IPS-15b (cell line): Measurements from ENCODE around the gene L3MBTL2.

Experiments used
- H3K27me3 ChIP-seq: one replicate; pipeline ENCODE4 v1.6.1; 2013; ENCODE audit warnings: low read length; ENCODE audit not compliant: control insufficient read depth, insufficient read depth
- H3K36me3 ChIP-seq: one replicate; pipeline ENCODE4 v1.6.1; 2013; ENCODE audit warnings: low read length; ENCODE audit not compliant: control insufficient read depth, insufficient read depth
- H3K4me1 ChIP-seq: one replicate; pipeline ENCODE4 v1.6.1; 2013; ENCODE audit warnings: mild to moderate bottlenecking, low read length; ENCODE audit not compliant: control insufficient read depth, insufficient read depth
- H3K4me3 ChIP-seq: one replicate; pipeline ENCODE4 v1.5.1; 2013; ENCODE audit warnings: low read depth, low read length
- H3K9ac ChIP-seq: one replicate; pipeline ENCODE4 v1.6.1; 2013; ENCODE audit warnings: low read depth, mild to moderate bottlenecking, low read length
- H3K9me3 ChIP-seq: one replicate; pipeline ENCODE4 v1.6.1; 2013; ENCODE audit warnings: mild to moderate bottlenecking, low read length; ENCODE audit not compliant: control insufficient read depth, insufficient read depth

The L3MBTL2 gene

DNA sequence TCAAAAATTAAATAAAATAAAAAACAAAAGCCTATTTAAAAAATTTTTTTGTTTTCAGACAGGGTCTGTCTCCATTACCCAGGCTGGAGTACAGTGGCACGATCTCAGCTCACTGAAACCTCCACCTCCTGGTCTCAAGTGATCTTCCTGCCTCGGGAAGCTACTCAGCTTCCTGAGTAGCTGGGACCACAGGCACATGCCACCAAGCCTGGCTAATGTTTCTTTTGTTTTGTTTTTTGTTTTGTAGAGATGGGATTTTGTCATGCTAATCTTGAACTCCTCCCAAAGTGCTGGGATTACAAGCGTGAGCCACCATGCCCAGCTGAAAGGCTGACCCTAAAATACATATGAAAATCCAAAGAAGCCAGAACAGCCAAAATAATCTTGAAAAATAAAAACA lies 20.4 kb upstream of the L3MBTL2 start:
- no peak overlapping the region for H3K4me3 ChIP-seq
- no peaks in the 10 kb centered on the region for H3K27me3 ChIP-seq
- H3K9me3 ChIP-seq = no peaks in the 10 kb centered on the region
- peaks cover 4% of the 10 kb centered on the region for H3K4me1 ChIP-seq
- H3K9ac ChIP-seq = no peak overlapping the region
- H3K36me3 ChIP-seq = no peaks in the 10 kb centered on the region

DNA sequence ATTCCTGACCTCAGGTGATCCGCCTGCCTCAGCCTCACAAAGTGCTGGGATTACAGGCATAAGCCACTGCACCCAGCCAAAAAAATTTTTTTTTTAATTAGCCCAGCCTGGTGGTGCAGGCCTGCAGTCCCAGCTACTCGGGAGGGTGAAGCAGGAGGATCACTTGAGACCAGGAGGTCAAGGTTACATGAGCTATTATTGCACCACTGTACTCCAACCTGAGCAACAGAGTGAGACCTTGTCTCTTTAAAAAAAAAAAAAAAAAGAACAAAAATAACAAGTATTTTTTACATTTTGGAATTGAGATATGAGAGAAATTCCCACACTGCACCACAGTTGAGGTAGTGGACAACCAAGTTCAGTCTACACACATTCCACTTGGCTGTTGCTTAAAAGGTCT lies 13.6 kb upstream of the L3MBTL2 start:
- H3K4me3 ChIP-seq = no peak overlapping the region
- no peaks in the 10 kb centered on the region for H3K36me3 ChIP-seq
- peaks cover under 1% of the 10 kb centered on the region for H3K27me3 ChIP-seq
- H3K9ac ChIP-seq = no peak overlapping the region
- H3K9me3 ChIP-seq = no peaks in the 10 kb centered on the region
- H3K4me1 ChIP-seq = no peaks in the 10 kb centered on the region

DNA sequence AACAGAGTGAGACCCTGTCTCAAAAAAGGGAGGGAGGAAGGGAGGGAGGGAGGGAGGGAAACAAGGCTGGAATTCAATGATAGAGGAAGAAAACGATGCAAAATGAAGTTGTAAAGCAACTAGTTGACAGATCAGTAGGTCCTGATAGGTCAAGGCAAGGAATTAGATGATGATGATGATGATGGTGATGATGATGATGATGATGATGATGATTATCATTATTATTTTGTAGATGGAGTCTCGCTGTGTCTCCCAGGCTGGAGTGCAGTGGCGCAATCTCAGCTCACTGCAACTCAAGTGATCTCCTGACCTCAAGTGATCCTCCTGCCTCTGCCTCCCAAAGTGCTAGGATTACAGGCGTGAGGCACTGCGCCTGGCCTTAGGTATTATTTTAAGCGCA lies 11.3 kb upstream of the L3MBTL2 start:
- Histone ChIP-seq H3K27me3 (peaks cover 17% of the 10 kb centered on the region), H3K4me1 (no peaks in the 10 kb centered on the region)

DNA sequence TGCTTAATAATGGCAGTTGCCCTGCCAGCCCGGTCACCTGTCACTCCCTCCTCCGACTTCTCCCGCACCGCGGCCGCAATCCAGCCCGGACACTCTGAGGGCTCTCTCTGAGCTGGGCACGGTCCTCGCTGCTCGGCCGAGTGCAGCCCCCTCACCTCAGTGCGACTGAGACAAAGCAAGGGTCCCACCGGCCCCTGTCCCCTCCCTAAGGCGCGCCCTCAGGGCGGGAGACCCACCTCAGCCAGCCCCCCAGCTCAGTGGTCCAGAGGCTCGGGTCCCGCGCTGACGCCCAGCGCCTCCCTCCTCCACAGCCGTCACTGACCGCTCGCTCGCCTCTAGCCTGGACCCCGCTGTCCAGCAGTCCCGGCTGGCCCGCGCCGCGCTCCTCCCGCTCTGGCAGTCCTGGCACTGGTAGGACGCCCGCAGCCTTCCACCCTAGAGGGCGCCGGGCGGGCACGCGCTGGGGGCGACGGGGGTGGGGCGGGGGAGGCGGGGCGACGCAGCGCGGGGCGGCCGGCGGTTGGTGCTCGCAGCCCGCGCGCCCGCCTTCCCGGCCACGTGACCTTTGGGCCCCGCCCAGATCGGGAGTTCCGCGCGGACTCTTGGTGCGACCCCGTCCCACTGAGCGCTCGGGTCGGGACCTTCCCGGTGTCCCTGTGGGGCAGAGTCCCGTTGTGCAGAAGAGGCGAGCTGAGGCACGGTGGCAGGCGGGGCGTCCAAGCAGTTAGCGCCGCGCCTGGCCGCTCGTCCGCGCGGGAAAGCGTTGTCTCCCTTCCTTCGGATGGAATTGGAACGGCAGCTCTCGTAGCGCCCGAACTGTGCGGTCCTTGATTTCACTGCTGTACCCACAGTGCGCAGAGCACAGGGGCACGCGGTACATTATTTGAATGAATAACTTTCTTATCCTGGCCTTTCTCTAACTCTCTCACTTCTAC lies 7.8 kb upstream of the L3MBTL2 start:
- Histone ChIP-seq H3K27me3 (peaks cover 33% of the 10 kb centered on the region), H3K4me1 (no peaks in the 10 kb centered on the region), H3K4me3 (peak overlapping the region; percentile 87), H3K9ac (no peak overlapping the region), H3K36me3 (no peaks in the 10 kb centered on the region), H3K9me3 (no peaks in the 10 kb centered on the region)

More for the DNA sequence above, 11.3 kb upstream of the L3MBTL2 start:
- Histone ChIP-seq H3K36me3 (no peaks in the 10 kb centered on the region), H3K4me3 (no peak overlapping the region), H3K9me3 (no peaks in the 10 kb centered on the region), H3K9ac (no peak overlapping the region)

DNA sequence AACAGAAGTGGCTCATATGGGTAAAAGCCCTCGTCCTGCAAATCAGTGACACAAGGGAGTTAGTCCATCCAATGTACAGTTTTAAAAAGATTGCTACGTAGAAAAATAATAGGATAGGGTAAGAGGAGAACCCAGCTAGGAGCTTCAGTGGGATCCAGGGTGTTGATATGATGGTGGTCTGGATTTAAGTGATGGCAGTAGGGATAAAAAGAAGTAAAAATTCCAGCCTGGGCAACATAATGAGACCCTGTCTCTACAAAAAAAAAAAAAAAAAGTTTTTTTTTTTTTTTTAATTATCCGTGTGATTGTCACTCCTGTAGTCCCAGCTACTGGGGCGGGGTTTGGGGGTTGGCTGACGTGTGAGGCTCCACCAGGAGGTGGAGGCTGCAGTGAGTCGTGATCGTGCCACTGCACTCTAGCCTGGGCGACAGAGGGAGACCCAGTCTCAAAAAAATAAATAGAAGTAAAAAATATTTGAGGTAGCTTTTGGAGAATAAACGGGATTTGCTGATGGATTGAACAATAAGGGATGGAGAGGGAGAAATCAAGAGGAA lies 7.0 kb upstream of the L3MBTL2 start:
- no peak overlapping the region for H3K9ac ChIP-seq
- H3K4me1 ChIP-seq = no peaks in the 10 kb centered on the region
- H3K36me3 ChIP-seq = no peaks in the 10 kb centered on the region
- no peaks in the 10 kb centered on the region for H3K9me3 ChIP-seq
- peaks cover 33% of the 10 kb centered on the region for H3K27me3 ChIP-seq
- peak overlapping the region; percentile 87 for H3K4me3 ChIP-seq

DNA sequence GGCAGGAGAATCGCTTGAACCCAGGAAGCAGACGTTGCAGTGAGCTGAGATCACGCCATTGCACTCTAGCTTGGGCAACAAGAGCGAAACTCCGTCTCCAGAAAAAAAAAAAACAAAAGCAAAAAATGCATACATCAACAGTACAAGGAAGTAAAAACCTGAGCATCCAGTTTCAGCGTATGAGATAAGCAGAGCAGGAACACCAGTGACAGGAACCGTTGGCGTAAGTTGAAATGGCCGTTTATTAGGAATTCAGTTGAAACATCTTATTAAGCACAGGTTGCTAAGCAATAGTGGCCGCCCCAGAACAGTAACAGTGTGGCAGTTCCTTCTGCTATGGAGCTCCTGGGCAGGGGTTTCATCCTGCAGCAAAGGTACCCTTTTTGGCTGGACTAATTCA lies 4.0 kb upstream of the L3MBTL2 start:
- Histone ChIP-seq H3K9ac (no peak overlapping the region), H3K4me1 (no peaks in the 10 kb centered on the region), H3K4me3 (no peak overlapping the region), H3K36me3 (no peaks in the 10 kb centered on the region), H3K27me3 (peaks cover 33% of the 10 kb centered on the region), H3K9me3 (no peaks in the 10 kb centered on the region)

DNA sequence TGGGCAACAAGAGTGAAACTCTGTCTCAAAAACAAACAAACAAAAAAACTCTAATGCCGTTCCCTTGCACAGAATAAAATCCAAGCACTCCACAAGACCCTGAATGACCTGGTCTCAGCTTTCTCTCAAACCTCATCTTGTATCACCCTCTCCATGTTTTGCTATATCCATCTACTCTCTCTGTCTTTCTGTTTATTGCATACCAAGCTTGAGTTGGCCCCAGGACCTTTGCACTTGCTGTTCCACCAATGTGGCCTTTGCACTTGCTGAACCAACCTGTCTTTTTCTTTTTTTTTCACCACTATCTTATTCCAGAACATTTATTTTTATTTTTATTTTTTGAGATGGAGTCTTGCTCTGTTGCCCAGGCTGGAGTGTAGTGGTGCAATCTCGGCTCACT lies 2.0 kb upstream of the L3MBTL2 start:
- Histone ChIP-seq H3K36me3 (no peaks in the 10 kb centered on the region), H3K4me1 (no peaks in the 10 kb centered on the region), H3K27me3 (peaks cover 22% of the 10 kb centered on the region), H3K9ac (no peak overlapping the region), H3K9me3 (no peaks in the 10 kb centered on the region), H3K4me3 (no peak overlapping the region)

DNA sequence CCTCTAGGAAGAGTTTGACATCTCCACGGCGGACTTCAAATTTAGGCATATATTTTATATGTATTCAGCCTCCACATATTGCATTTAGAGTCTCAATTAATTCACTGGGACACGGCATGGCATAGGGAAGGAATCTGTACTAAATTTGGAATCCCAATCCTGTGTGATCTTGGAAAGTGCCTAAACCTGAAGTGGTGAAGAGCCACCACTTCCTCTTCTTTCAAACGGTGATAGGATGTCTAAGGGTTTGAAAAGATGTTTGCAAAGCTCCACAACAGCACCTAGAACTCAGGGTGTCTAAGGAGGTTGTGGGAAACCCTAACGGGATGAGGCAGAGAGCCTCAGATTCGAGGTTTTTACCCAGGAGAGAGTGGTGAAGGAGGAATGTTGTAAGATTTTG lies 1.0 kb upstream of the L3MBTL2 start:
- Histone ChIP-seq H3K9me3 (no peaks in the 10 kb centered on the region), H3K4me3 (no peak overlapping the region), H3K36me3 (no peaks in the 10 kb centered on the region), H3K4me1 (no peaks in the 10 kb centered on the region), H3K27me3 (peaks cover 14% of the 10 kb centered on the region), H3K9ac (no peak overlapping the region)

DNA sequence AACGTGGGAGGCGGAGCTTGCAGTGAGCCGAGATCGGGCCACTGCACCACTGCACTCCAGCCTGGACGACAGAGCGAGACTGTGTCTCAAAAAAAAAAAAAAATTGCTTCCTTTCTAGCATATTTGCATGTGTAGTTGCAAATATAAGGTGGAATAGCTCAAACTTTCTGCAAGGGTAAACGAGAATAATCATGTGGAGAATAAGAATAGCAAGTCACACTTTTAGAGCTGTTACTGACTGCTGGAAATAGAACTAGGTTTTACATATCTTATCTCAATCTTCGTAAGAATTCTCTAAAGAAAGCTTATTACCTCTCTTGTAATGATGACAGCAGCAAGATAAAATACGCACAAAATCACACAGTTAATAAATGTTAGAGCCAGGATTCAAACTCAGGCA lies 1.6 kb downstream of the L3MBTL2 start:
- no peak overlapping the region for H3K4me3 ChIP-seq

DNA sequence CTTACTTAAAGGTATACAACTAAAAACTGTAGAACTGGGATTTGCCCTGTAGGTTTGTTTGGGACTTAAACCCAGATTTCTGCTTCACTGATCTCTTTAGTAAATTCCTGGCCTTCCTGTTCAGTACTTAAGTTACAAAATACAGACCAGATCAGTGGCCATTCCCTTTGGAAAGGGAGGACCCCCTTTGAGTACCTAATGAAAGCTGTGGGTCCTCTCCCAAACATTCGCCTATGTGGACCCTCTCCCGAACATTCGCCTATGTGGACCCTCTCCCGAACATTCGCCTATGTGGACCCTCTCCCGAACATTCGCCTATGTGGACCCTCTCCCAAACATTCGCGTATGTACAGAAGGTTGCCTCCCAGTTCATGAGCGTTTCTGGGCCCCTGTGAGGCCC lies 10.3 kb downstream of the L3MBTL2 start:
- H3K9ac ChIP-seq = no peak overlapping the region
- H3K27me3 ChIP-seq = no peaks in the 10 kb centered on the region
- H3K36me3 ChIP-seq = peaks cover 33% of the 10 kb centered on the region
- peaks cover 10% of the 10 kb centered on the region for H3K4me1 ChIP-seq
- no peaks in the 10 kb centered on the region for H3K9me3 ChIP-seq
- H3K4me3 ChIP-seq = no peak overlapping the region

More for the DNA sequence above, 1.6 kb downstream of the L3MBTL2 start:
- Histone ChIP-seq H3K9ac (no peak overlapping the region), H3K36me3 (peaks cover 10% of the 10 kb centered on the region), H3K9me3 (no peaks in the 10 kb centered on the region), H3K4me1 (no peaks in the 10 kb centered on the region), H3K27me3 (no peaks in the 10 kb centered on the region)

DNA sequence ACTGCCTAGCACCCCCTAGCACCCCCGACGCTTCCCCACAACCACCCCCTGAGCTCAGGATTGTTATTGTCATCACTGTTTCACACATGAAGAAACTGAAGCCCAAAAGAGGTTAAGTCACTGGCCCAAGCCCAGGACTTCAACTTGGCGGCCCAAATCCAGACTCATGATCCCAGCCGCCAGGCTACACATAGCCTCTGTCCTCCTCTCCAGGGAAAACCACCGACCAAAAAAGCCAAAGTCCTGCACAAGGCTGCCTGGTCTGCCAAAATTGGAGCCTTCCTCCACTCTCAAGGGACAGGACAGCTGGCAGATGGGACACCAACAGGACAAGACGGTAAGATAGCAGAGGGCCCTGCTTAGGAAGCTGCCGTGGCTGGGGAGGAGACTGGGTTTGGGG lies 10.8 kb downstream of the L3MBTL2 start:
- H3K27me3 ChIP-seq = no peaks in the 10 kb centered on the region
- no peak overlapping the region for H3K4me3 ChIP-seq
- no peak overlapping the region for H3K9ac ChIP-seq
- H3K9me3 ChIP-seq = no peaks in the 10 kb centered on the region
- peaks cover 10% of the 10 kb centered on the region for H3K4me1 ChIP-seq
- H3K36me3 ChIP-seq = peaks cover 35% of the 10 kb centered on the region

DNA sequence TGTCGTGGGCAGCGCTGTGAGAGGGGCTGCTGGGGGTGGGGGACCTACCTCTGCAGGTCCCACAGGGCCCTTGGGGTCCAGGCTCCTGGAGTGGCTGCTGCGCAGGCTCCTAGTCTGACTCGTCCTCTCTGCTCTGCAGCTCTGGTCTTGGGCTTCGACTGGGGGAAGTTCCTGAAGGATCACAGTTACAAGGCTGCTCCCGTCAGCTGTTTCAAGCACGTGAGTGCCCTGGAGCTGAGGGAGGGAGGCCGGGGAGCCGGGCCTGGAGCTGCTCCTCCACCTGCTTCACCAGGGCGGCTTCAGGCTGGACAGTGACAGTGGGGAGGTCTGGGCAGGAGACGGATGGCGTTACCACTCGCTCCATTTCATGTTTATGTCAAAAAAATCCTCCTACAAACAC lies 11.9 kb downstream of the L3MBTL2 start:
- H3K9me3 ChIP-seq = no peaks in the 10 kb centered on the region
- H3K36me3 ChIP-seq = peaks cover 36% of the 10 kb centered on the region
- peaks cover 10% of the 10 kb centered on the region for H3K4me1 ChIP-seq
- no peak overlapping the region for H3K4me3 ChIP-seq
- no peaks in the 10 kb centered on the region for H3K27me3 ChIP-seq
- peak overlapping the region; percentile 24 for H3K9ac ChIP-seq
